Suprapubic skin (tissue), 4 donors: ENCODE measurements around the gene FRMD1. TPM values are rescaled to one million over a fixed set of nuclear protein-coding genes. Genes with fewer than 3 reads are reported as not detected.

Experiments used
- DNase-seq, 2 donors: peaks; one replicate each; pipeline ENCODE4 v3.0.0-alpha.2; 2019; ENCODE audit warnings: low spot score in 2 of 2
- H3K27ac ChIP-seq: fragments of 200-600 bp; sonication (generic); one replicate; pipeline ENCODE4 v1.5.1; 2019
- H3K27me3 ChIP-seq: fragments of 200-600 bp; sonication (generic); one replicate; pipeline ENCODE4 v1.5.1; 2019
- H3K36me3 ChIP-seq: fragments of 200-600 bp; sonication (generic); one replicate; pipeline ENCODE4 v1.5.1; 2019
- H3K4me1 ChIP-seq: fragments of 200-600 bp; sonication (generic); one replicate; pipeline ENCODE4 v1.5.1; 2019
- H3K4me3 ChIP-seq: fragments of 200-600 bp; sonication (generic); one replicate; pipeline ENCODE4 v1.5.1; 2019; ENCODE audit warnings: mild to moderate bottlenecking
- H3K9me3 ChIP-seq: fragments of 200-600 bp; sonication (generic); one replicate; pipeline ENCODE4 v1.5.1; 2019
- CTCF ChIP-seq, 2 donors: fragments of 200-600 bp in 1 of 2; fragments of 450-650 bp in 1 of 2; sonication (generic) in 1 of 2; IDR thresholded peaks; one replicate each; pipeline ENCODE4 v1.5.1; 2016 to 2019; ENCODE audit warnings: antibody characterized with exemption in 2 of 2, mild to moderate bottlenecking in 1 of 2, moderate library complexity in 1 of 2
- EP300 ChIP-seq: sonication (generic); formaldehyde crosslinking; IDR thresholded peaks from one replicate; pipeline ENCODE4 v1.6.1; 2017; ENCODE audit warnings: antibody characterized with exemption
- POLR2A ChIP-seq, 2 donors: fragments of 450-650 bp; IDR thresholded peaks; one replicate each; pipeline ENCODE4 v1.6.1; 2017; ENCODE audit warnings: antibody characterized with exemption in 2 of 2, mild to moderate bottlenecking in 2 of 2, moderate library complexity in 2 of 2
- POLR2AphosphoS5 ChIP-seq, 3 donors: sonication (generic); formaldehyde crosslinking; IDR thresholded peaks; one replicate each; pipeline ENCODE4 v1.6.1; 2017; ENCODE audit warnings: antibody characterized with exemption in 3 of 3
- WGBS: methylation state at CpG from one replicate; pipeline ENCODE4 v1.1.5; 2018; 5-methylcytosine and 5-hydroxymethylcytosine counted together
- total RNA-seq, 4 donors: library from RNA; depleted of rRNA; stranded (reverse); fragments of >200 nt; gene quantifications; one replicate each; pipeline ENCODE4 v1.1.0, GENCODE V29; 2016

FRMD1 gene
- total RNA-seq, 4 donors from 2014 or later, result 0.64 to 2.6 (median 1.5) TPM

GRCh38 chr6:168067081-168067759 is 11.8 kb downstream of the FRMD1 start:
- Histone ChIP-seq H3K9me3 (no peaks in the 10 kb centered on the region), H3K27me3 (peaks cover 8% of the 10 kb centered on the region), H3K36me3 (no peaks in the 10 kb centered on the region), H3K27ac (no peak overlapping the region), H3K4me1 (no peaks in the 10 kb centered on the region), H3K4me3 (no peak overlapping the region)
- no peak for DNase-seq
- TF ChIP-seq POLR2A (IDR thresholded peaks at IDR 0.05), result no peak
- no peak for TF ChIP-seq POLR2AphosphoS5 (IDR thresholded peaks at IDR 0.05)
- TF ChIP-seq CTCF (IDR thresholded peaks at IDR 0.05), result no peak
- no peak for TF ChIP-seq EP300
- 83% methylated on average over 23 of the region's 24 CpGs for WGBS

- Histone ChIP-seq H3K36me3 (no peaks in the 10 kb centered on the region), H3K27ac (no peak overlapping the region), H3K27me3 (no peaks in the 10 kb centered on the region), H3K4me1 (peaks cover 4% of the 10 kb centered on the region), H3K9me3 (no peaks in the 10 kb centered on the region), H3K4me3 (no peak overlapping the region)
- WGBS, result 87% methylated on average over 7 of the region's 11 CpGs
- TF ChIP-seq POLR2AphosphoS5 (IDR thresholded peaks at IDR 0.05), result no peak
- no peak for DNase-seq
Measured at GRCh38 chr6:168064226-168064807, 14.7 kb downstream of the FRMD1 start.

- no peak overlapping the region for H3K4me3 ChIP-seq
- no peak overlapping the region for H3K27ac ChIP-seq
- 100% methylated on average over 2 of the region's 13 CpGs for WGBS
- H3K36me3 ChIP-seq, result no peaks in the 10 kb centered on the region
- no peak for TF ChIP-seq CTCF (IDR thresholded peaks at IDR 0.05)
- no peak for TF ChIP-seq EP300
- no peak for TF ChIP-seq POLR2AphosphoS5 (IDR thresholded peaks at IDR 0.05)
- no peak for TF ChIP-seq POLR2A (IDR thresholded peaks at IDR 0.05)
- no peaks in the 10 kb centered on the region for H3K27me3 ChIP-seq
- H3K9me3 ChIP-seq, result no peaks in the 10 kb centered on the region
- no peak for DNase-seq
- H3K4me1 ChIP-seq, result peaks cover 4% of the 10 kb centered on the region
Measured at GRCh38 chr6:168063431-168063830, 15.6 kb downstream of the FRMD1 start.

- H3K27ac ChIP-seq, result no peak overlapping the region
- 78% methylated on average over 11 of the region's 31 CpGs for WGBS
- H3K9me3 ChIP-seq, result no peaks in the 10 kb centered on the region
- no peak for TF ChIP-seq EP300
- TF ChIP-seq POLR2AphosphoS5 (IDR thresholded peaks at IDR 0.05), result no peak
- no peak for TF ChIP-seq POLR2A (IDR thresholded peaks at IDR 0.05)
- TF ChIP-seq CTCF (IDR thresholded peaks at IDR 0.05), result no peak
- H3K27me3 ChIP-seq, result no peaks in the 10 kb centered on the region
- peaks cover 4% of the 10 kb centered on the region for H3K4me1 ChIP-seq
- DNase-seq, result no peak
- H3K4me3 ChIP-seq, result no peak overlapping the region
- no peaks in the 10 kb centered on the region for H3K36me3 ChIP-seq
Measured at GRCh38 chr6:168062346-168063289, 16.4 kb downstream of the FRMD1 start.

- Histone ChIP-seq H3K27me3 (no peaks in the 10 kb centered on the region), H3K4me3 (no peak overlapping the region), H3K36me3 (no peaks in the 10 kb centered on the region), H3K27ac (no peak overlapping the region), H3K9me3 (no peaks in the 10 kb centered on the region), H3K4me1 (peaks cover 4% of the 10 kb centered on the region)
- WGBS, result 93% methylated on average over 25 of the region's 29 CpGs
- no peak for TF ChIP-seq CTCF (IDR thresholded peaks at IDR 0.05)
- TF ChIP-seq POLR2A (IDR thresholded peaks at IDR 0.05), result no peak
- TF ChIP-seq POLR2AphosphoS5 (IDR thresholded peaks at IDR 0.05), result no peak
- no peak for TF ChIP-seq EP300
- no peak for DNase-seq
Measured at GRCh38 chr6:168061269-168062210, 17.5 kb downstream of the FRMD1 start.
